HG03175 (cell line): Measurements from ENCODE around the gene KIF26B.
"Not testable (repeated sequence)": the region's sequence is repeated elsewhere in the genome, so short reads cannot be mapped to it uniquely, and the experiment has no call there.

Source experiments
- ATAC-seq: cut with Tn5 transposase; IDR thresholded peaks from one replicate; pipeline ENCODE4 v1.9.1; 2021; ENCODE audit warnings: mild to moderate bottlenecking, moderate library complexity; ENCODE audit not compliant: unreplicated experiment

Gene KIF26B

DNA sequence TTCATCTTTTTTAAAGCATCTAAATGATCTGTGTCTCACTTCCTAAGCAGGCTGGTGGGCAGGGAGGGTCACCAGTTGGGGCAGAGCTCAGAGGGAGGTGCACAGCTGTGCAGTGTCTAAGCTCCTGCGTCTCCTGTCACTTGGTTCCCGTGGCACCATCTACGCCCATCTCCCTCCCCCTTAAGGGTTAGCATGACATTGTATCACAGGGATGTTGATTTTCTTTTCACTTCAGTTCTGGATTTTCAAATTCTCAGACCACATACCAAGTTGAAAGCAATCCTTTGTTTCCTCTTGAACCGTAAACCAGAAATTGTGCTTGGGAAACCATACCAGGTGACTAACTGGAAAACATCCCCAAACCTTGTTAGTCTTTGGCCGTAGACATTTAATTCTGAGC is 187.0 kb downstream of the KIF26B start:
- ATAC-seq: no peak

DNA sequence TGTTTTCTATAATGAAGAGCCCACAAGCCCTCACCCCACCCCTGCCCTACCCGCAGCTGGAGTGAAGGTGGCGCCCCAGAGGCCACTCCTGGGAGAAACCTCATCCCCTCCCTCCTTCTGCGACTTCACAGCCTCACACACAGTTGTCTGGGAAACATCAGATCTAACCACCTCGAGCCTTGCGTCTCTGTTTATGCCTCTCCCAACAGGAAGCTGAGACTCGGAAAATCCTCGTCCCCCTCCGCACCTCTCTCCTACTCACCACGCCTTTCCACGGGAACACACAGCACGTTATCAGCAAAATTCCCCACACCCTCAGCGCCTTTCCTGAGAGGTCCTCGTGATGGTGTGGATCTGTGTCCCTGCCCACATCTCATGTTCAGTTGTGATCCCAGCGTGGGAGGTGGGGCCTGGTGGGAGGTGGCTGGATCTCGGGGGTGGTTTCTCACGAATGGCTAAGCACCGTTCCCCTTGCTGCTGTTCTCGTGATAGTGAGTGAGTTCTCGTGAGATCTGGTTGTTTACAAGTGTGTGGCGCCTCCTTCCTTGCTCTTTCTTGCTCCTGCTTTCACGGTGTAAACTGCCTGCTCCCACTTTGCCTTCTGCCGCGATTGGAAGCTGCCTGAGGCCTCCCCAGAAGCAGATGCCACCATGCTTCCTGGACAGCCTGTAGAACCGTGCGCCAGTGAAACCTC is 190.6 kb downstream of the KIF26B start:
- ATAC-seq: no peak

DNA sequence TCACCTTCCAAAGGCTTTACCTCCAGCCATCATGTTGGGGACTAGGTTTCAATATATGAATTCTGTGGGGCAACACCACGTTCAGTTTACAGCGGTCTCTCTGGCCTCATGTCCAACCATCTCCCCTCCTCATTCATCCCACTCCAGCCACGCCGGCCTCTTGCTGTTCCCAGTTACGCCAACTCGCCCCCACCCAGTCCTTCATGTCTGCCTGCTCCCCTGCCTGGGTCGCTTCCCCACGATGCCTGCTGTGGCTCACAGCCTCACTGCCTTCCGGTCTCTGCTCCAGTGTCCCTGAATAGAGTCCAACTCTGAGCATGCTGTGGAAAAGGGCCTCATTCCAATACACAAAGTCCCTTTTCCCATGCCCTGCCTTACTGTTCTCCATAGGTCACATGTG is 193.8 kb downstream of the KIF26B start:
- no peak for ATAC-seq

DNA sequence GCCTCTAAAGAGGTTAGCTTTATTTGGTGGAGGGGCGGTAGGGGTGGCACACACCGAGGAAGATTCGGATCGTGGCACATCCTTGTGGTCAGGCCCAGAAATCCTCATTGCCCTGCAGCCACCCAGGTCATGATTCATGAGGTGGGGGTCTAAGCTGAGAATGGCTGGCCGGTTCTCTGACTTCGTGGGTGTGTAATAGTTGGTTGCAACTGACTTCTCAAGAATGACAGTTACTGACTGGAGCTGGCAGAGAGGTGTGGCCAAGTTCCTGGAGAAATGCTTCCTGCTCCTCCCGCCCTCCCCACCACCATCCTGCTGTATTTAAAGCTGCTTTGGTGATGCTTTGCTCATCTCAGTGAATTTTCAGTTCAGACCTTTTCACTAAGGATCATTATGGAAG is 198.6 kb downstream of the KIF26B start:
- no peak for ATAC-seq

DNA sequence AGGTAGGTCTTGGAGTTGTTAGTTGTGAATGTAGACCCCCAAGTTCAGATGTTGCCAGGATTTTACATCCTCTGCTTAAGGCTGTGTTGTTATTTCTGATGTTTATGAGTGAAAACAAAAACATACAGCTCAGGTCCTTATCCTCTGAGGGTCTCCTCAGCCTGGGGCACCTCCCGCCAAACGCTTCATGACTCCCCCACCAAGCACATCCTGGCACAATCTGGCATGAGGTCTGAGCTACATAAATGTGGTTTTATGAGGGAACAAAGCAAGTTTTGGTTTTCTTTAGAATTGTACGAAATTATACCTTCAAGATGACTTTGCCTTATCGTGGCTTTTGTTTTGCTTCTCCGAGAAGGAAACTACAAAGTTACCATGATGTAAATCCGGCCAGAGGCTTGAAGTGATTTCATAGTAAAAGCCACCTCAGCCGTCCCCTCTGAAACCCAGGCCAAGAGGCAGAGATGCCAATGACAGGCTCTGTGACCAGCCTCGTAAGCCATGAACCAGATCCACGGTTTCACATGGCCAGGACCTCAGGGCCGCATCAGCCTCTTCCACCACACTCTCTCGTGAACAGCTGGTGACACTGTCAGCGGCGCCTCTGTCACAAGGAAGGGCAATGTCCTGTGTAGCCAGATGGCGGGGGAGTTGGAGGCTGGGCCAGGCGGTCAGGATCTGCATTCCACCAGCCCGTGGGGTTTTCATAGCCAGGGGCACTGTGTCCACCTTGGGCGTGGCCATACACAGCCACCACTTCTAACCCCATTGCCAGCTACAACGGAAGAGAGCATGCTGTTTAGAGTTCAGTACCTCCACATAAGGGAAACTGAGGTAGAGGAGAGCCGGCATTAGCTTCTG is 199.4 kb downstream of the KIF26B start:
- ATAC-seq: no peak

DNA sequence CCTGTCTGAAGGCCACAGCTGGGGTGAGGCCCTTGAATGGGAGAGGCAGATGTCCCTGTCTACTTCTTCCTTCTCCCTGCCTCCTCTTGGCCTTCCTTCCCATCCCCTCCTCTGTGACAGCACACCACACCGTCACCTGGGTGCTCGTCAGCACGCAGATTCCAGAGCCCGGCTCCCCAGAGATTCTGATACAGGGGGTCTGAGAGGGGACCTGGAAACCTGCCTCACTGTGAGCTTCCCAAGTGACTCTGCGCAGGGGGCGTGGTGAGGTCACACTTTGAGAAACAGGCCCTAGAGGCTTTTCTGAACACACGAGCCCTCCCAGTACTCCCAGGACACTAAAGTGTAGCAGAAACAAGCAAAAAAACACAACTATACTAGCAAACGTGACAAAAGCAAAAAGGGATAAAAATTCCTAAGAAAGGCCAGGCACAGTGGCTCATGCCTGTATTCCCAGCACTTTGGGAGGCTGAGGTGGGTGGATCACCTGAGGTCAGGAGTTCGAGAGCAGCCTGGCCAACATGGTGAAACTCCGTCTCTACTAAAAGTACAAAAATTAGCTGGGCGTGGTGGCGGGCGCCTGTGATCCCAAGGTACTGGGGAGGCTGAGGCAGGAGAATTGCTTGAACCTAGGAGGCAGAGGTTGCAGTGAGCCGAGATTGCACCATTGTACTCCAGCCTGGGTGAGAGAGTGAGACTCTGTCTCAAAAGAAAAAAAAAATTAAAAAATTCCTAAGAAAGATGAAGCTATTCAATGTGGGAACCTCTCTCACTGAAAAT is 201.3 kb downstream of the KIF26B start:
- not testable (repeated sequence) for ATAC-seq

DNA sequence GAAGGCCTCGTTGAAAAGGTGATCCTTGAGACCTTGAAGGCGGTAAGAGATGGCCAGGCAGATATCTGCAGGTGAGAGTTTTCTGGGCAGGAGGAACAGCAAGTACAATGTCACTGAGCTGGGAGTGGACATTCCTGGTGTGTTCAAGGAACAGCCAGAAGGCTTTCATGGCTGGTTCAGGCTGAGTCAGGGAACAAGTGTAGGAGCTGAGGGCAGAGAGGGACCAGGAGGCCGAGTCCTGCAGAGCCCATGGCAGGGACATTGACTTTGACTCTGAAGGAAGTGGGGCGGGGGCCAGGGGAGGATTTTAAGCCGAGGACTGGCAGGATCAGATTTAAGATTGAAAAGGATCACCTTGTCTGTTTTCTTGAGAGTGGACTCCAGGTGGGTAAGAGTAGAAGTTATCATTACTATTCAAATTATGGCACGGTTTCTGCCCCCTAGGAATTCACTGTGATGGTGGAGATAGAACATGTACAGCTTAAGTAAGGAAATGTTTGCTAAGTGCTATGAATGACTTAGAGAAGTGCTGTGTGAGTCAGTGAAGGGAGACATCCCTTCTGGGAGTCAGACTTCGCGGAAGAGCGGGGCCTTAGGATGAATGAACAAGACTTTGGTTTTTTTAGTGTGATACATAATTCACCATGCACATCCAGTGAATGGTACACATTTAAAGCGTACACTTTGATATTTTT is 202.3 kb downstream of the KIF26B start:
- no peak for ATAC-seq

DNA sequence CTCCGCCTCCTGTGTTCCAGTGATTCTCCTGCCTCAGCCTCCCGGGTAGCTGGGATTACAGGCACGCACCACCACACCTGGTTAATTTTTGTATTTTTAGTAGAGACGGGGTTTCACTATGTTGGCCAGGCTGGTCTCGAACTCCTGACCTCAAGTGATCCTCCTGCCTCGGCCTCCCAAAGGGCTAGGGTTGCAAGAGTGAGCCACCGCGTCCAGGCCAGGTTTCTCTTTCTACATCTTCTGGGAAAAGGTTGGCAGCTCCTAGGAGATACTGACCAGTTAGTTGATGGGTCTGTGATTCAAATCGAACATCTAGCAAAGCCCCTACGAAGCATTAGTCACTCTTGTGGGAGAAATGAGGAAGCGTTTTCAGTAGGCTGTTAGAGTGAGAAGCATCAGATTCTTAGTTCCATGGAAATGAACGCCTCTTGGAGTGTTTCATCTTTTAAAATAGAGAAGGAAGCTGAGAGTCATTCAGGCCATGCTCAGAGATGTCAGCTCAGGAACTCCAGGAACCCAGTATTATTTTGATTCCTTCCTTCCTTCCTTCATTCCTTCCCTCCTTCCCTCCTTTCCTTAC is 204.4 kb downstream of the KIF26B start:
- ATAC-seq: not testable (repeated sequence)

DNA sequence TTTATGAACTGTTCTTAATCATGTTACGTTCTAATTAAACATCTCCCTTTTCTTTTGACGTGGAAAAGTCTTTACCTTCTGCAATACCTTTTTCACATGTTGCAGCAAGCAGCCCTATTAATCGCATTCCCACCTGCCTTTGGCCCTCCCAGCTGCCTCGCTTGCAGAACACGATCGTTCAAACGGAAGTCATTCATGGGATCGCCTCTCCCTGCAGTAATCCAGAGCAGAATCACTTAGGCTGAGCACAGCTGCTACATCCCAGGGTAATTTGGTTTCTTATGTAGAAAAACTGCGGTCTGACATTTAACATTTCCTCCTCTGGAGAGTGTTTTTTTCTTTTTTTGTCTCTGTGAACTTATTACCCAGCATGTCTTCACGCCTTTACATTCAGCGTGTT is 206.3 kb downstream of the KIF26B start:
- no peak for ATAC-seq

DNA sequence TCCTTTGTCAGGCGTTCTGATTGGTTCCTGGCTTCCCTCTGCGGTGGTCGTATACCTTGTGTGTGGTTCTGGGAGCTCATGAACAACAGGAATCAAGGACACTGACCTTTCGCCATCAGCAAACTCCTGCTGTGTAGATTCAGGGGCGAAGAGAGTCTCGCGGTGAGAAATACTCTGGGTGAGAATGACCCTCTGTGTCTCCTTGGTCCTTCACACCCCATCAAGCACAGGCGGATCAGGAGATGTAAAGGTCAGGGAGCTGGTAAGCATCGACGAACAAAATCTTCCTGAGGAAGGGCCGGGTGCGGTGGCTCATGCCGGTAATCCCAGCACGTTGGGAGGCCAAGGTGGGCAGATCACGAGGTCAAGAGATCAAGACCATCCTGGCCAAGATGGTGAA is 207.2 kb downstream of the KIF26B start:
- ATAC-seq: no peak

DNA sequence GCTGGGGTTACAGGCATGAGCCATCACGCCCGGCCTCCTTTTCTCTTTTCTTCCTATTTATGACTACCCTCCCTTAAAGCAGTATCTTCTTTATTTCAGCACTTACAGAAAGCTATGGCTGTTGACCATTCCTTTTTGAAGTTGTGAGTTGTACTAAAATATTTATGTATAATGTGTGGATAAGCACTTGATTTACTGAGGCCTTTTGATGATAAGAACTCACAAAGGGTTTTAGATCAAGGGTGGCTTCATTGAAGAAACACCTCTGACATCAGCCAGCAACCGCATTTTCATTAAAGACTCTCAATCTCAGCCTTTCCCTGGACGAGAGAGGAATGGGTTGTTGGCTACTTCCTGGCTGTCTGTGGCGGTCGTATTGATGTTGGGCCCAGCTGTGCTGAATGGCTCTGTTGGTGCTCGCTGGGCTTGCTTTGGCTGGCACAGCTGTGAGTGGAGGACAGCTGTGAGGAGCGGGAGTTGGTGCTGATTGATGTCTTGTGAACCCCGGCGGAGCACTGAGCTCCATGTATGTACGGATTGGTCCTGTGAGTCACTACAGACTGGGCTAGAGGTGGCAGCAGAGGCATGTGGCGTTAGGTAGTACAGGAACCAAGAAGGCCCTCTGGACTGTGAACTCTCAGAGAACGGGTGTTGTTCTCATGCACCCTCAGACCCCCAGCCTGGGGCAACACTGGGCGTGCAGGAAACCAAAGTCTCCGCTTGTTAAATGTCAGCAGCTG is 208.8 kb downstream of the KIF26B start:
- ATAC-seq: no peak

DNA sequence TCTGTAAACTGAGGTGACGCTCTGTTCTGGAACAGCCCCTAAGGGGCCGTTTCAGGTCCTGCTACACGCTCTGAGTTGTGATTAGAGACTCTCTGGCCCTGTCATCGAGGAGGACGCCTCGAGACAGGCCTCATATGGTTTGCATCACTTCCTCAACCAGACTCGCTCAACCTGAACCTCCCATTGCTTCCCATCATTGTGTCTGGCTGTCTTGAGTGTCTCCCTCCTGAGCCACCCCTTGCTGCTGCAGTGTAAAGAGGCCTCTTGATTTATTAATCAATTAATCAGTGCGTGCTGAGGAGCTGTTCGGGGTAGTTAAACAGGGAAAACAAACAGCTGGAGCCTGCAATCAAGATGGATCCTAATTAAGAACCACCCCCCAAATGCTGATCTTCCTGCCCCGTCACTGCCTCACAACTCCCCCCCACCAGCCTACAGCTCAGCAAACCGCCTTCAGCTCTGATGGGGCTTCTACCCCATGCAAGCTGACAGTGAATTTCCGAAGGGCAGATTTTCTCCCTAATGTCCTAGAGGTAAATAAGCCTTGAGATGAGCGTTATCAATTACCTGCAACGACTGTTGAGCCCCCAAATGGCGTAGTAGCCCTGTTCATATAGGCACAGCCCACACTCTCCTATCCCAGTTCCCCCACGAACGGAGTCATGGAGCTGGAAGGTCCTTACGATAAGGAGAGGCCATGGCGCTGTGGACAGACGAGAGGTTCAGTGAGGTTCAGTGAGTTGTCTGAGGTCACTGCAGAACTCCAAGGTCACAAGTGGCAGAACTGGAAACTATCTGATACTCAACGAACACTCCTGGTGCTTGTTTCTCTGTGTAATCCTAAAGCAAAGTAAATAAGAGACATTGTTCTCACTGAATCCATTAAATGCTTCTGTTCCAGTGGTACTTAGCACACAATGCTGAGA is 210.6 kb downstream of the KIF26B start:
- no peak for ATAC-seq

DNA sequence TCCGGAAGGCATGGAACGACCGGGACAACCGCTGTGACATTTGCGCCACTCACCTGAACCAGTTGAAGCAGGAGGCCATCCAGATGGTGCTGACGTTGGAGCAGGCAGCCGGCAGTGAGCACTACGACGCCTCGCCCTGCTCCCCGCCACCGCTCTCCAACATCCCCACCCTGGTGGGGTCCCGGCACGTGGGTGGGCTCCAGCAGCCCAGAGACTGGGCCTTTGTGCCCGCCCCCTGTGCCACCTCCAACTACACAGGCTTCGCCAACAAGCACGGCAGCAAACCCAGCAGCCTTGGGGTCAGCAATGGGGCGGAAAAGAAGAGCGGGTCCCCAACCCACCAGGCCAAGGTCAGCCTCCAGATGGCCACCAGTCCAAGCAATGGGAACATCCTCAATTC is 212.1 kb downstream of the KIF26B start:
- no peak for ATAC-seq

DNA sequence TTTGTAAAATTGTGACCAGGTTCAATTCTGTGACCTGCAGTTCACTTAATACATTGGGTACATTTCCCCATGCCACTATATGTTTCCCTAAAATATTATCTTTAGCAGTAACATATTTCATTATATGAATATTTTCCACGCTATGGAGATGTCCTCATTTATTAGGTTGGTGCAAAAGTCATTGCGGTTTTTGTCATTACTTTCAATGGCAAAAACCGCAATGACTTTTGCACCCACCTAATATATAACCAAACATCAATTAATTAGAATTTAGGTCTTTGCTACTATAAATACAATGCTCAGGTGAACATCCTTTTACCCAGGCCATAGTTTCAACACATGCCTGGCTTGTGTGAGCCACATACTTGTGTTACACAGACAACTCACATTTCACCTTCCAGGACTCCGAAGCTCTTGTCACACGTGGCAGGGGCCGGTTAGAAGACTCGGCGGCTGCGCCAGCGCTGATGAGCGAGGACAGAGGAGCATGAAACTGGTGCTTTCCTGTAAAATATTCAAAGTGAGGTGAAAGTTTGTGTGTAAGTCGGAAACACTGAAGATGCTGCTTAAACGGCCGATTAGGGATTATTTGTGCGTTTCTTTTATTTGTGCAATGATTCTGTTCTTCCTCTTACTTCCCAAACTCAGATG is 215.5 kb downstream of the KIF26B start:
- no peak for ATAC-seq

DNA sequence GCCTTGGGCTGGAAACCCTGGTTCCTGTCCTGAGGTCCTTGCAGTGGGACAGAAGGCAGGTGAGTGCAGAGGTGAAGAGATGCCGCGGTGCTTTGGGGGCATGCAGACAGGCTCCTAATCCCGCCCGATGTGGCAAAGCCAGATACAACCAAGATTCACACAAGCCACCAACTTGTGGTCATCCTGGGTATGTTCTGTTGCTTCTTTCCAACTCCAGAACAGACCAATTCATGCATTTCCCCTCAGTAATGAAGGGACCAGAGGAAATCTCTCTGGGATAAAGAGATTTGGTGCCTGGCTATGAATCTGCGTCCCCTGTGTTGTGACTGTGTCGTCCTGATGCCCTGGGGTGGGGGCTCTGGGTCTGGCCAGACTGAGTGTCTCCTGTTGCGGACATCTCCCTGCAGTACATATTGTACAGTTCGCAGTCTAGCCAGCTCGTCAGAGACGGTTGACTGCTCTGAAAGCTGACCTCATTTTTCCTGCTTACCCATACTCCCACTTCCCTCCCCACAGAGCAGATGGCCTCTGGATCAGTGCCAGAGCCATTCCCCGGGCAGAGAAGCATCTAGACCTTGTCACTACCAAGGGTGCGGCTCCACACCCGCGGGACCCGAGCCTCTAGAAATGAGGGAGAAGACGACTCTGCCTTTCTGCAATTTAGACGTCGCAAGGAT is 216.3 kb downstream of the KIF26B start:
- ATAC-seq: no peak

DNA sequence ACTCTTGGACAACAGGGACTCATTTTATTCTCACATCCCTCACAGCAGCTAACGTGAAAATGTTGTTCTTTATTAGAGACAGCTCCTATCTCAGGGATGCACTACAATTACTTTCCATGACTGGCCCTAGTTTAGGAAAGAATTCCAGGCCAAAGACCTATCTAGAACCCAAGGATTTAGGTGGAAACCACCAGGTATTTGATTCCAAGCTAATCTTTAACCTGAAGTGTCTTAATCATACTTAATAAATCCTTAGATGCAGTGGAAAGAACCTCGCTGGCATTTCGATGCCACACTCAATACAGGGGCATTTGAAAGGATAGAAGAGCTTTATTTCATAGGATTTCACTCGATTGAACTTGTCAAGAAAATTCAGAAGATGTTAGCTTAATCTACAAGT is 218.3 kb downstream of the KIF26B start:
- no peak for ATAC-seq

DNA sequence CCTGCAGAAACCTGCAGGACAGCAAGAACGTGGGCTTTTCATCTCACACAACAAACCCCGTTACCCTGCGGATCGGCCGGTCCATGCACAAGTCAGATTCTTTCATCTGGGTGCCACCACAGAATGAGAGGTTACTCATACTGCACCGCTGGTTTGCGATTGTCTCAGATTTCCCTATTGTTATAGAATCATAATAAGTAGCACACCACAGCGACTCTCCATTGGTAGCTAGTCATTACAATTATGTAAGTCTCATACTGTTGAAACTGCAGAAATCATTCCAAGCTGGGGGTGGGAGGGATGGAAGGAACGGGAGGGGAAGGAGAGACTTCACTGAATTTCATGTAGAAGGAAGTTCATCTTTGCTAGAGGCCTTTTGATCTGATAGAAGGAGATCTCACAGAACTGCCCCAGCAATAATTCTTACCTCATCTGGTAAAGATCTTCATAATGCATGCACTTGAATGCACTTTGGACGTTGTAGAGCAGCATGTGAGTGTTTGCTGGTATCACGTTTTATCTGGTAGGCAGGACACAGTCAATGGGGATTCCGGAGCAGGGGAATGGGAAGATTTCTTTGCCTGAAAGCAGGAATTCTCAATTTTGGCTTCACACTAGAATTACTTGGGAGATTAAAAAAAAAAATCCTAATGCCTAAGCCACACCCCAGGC is 221.1 kb downstream of the KIF26B start:
- no peak for ATAC-seq
